ENCODE results near the gene DHRS13.
A peak's percentile ranks its signal among the peaks of the same experiment; 100 is the strongest.

Gene DHRS13

GRCh38 chr17:28856028-28856574 lies 46.8 kb downstream of the DHRS13 start:
- DNase-seq: no peak

DNA sequence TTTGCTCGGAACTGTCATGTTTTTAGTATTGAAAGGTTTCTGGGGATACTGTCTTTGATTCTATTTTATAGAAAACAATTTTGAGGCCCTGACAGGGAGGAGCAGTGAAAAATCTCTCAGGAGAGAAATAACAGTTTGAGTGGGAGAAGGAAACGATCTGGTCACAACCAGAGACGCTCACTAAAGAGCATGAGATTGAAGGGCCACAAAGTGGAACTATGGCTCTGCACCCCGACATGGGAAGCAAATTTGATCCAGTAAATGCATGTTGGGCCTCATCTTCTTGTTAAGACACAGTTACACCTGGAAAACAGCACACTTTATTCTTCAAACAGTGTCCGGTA lies 47.6 kb downstream of the DHRS13 start:
- no peak for DNase-seq

- peak; percentile 82 for DNase-seq
Observed at GRCh38 chr17:28854457-28855335, 48.2 kb downstream of the DHRS13 start, which contains the start of gene ERAL1. TSS of gene ERAL1 (plus strand) at chr17:28855016. CDS start at chr17:28855035, 19 bp downstream.

- DNase-seq: no peak
Observed at GRCh38 chr17:28853295-28853694, 49.6 kb downstream of the DHRS13 start.

DNA sequence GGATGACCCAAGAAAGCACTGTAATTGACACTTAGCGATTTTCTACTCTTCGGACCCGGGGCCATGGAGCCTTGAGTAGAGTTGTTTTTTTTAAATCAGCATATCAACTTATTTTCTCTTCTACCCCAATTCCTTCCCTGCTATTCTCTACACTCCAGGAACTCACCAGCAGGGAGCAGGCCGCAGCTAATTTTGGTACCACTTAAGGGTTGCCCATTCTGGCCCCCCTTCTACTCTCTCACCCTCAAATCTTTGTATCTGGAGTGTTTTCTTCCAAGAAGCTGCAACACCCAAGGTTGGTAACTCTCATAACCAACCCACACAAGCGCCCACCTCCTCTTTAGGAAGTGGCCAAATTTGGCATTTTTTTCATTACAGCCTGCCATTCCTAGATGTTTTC lies 53.6 kb downstream of the DHRS13 start:
- DNase-seq: no peak

DNA sequence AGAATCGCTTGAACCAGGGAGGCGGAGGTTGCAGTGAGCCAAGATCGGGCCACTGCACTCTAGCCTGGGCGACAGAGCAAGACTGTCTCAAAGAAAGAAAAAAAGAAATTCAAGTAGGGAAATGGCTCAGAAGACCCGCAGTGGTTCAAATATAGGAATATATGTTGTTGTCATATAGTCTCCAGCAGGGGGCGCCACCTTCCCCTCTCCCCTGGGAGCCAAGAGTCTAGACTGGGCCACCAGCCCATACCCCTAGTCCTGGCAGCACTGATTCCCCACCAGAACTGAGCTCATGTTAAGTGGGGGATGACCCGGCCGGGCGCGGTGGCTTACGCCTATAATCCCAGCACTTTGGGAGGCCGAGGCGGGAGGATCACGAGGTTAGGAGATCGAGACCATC lies 54.2 kb downstream of the DHRS13 start:
- peak; percentile 65 for DNase-seq

All from stimulated activated CD4-positive, alpha-beta T cell treated with anti-CD3 and anti-CD28 coated beads, Interleukin-4, amount 100 ng/mL, for 1 hour (primary cell).